Measurements from ENCODE around the gene CTSC. TPM values are rescaled to one million over a fixed set of nuclear protein-coding genes. Genes with fewer than 3 reads are reported as not detected.
A peak's percentile ranks its signal among the peaks of the same experiment; 100 is the strongest.

Gene CTSC
- total and polyA plus RNA-seq, 2 of the 13 experiments (the other 11 are each of a cell fraction or from before 2014, with no cell fraction given) = 144 to 210 TPM

GRCh38 chr11:88344869-88345268 lies 7.3 kb upstream of the CTSC start:
- Histone ChIP-seq H3K9me3 (ENCODE audit: low read length) (no peaks in the 10 kb centered on the region), H3K4me2 (ENCODE audit: low read depth, low read length) (no peak overlapping the region), H3K27me3 (ENCODE audit: control insufficient read depth in 1 of 2, insufficient read depth in 2 of 2, low read length in 2 of 2) (no peaks in the 10 kb centered on the region), H4K20me1 (ENCODE audit: insufficient read depth, low read length) (no peaks in the 10 kb centered on the region), H3K79me2 (ENCODE audit: insufficient read depth, low read length) (no peaks in the 10 kb centered on the region), H2AFZ (ENCODE audit: low read length) (no peak overlapping the region), H3K4me3 (replicated peaks in 1 of 3; ENCODE audit: insufficient read depth in 1 of 3, low read depth in 2 of 3, low read length in 3 of 3) (no peak overlapping the region), H3K27ac (ENCODE audit: extremely low read length, insufficient read depth, low read length) (no peak overlapping the region), H3K4me1 (ENCODE audit: insufficient read depth, low read length) (no peaks in the 10 kb centered on the region), H3K36me3 (replicated peaks in 1 of 2; ENCODE audit: control insufficient read depth in 1 of 2, insufficient read depth in 2 of 2, low read length in 2 of 2) (no peaks in the 10 kb centered on the region), H3K9ac (ENCODE audit: insufficient read depth, low read depth, low read length) (no peak overlapping the region)
- intact Hi-C loops (cut with micrococcal nuclease; ENCODE audit: unreplicated experiment) = no loop called here
- DNase-seq (ENCODE audit: low spot score) = no peak
- in situ Hi-C loops (cut with HindIII; ENCODE audit: extremely low pct_ligation_motif_present, low pct_unique_long_range_greater_than_20kb) = no loop called here
- no peak for FAIRE-seq
- BruUV-seq (replicated peaks) = no TSS peak
- peak; percentile 24; the same call in 1 of the 2 replicates for TF ChIP-seq CEBPG (CRISPR knock-in tag; IDR thresholded peaks at IDR 0.05)
- TF ChIP-seq CEBPB (IDR thresholded peaks at IDR 0.05; ENCODE audit: borderline replicate concordance, low read depth, low read length) = peak; percentile 84
- TF ChIP-seq BORCS8-MEF2B (CRISPR knock-in tag; IDR thresholded peaks at IDR 0.05) = no peak
- TF ChIP-seq JUNB (CRISPR knock-in tag; IDR thresholded peaks at IDR 0.05; ENCODE audit: borderline replicate concordance) = no peak
- TF ChIP-seq CAMTA2 (CRISPR knock-in tag; IDR thresholded peaks at IDR 0.05; ENCODE audit: borderline replicate concordance) = no peak
- ATAC-seq = no peak
- ChIA-PET POLR2A (no interaction called here), CTCF (ENCODE audit: low intra/inter-chr PET ratio, low total read pairs) (no interaction called here)
- 53% methylated on average over 2 of the region's 2 CpGs for WGBS (ENCODE audit: low lambda C conversion rate)

GRCh38 chr11:88341522-88342251 lies 4.2 kb upstream of the CTSC start:
- BruUV-seq (replicated peaks) = no TSS peak
- FAIRE-seq (no peak), DNase-seq (ENCODE audit: low spot score) (no peak), ATAC-seq (no peak)
- in situ Hi-C loops (cut with HindIII; ENCODE audit: extremely low pct_ligation_motif_present, low pct_unique_long_range_greater_than_20kb) = no loop called here
- Histone ChIP-seq H3K4me3 (replicated peaks in 1 of 3; ENCODE audit: insufficient read depth in 1 of 3, low read depth in 2 of 3, low read length in 3 of 3) (no peak overlapping the region), H3K9me3 (ENCODE audit: low read length) (no peaks in the 10 kb centered on the region), H3K4me2 (ENCODE audit: low read depth, low read length) (no peak overlapping the region), H3K36me3 (replicated peaks in 1 of 2; ENCODE audit: control insufficient read depth in 1 of 2, insufficient read depth in 2 of 2, low read length in 2 of 2) (no peaks in the 10 kb centered on the region), H2AFZ (ENCODE audit: low read length) (no peak overlapping the region), H3K27me3 (ENCODE audit: control insufficient read depth in 1 of 2, insufficient read depth in 2 of 2, low read length in 2 of 2) (no peaks in the 10 kb centered on the region; a peak in 1 of 5 replicates), H3K9ac (ENCODE audit: insufficient read depth, low read depth, low read length) (no peak overlapping the region), H3K4me1 (ENCODE audit: insufficient read depth, low read length) (peaks cover 10% of the 10 kb centered on the region; the same call in 1 of the 2 replicates), H4K20me1 (ENCODE audit: insufficient read depth, low read length) (no peaks in the 10 kb centered on the region), H3K27ac (ENCODE audit: extremely low read length, insufficient read depth, low read length) (no peak overlapping the region), H3K79me2 (ENCODE audit: insufficient read depth, low read length) (peaks cover 5% of the 10 kb centered on the region)
- ChIA-PET CTCF (ENCODE audit: low intra/inter-chr PET ratio, low total read pairs) (no interaction called here), POLR2A (no interaction called here)
- 80% methylated on average over 1 of the region's 4 CpGs for whole genome bisulfite sequencing (ENCODE audit: low lambda C conversion rate)
- TF ChIP-seq CTCF (CRISPR knock-in tag; IDR thresholded peaks at IDR 0.05) (0 out of 2 replicates have a peak, but pooled peaks have one; percentile 11), ZNF567 (CRISPR knock-in tag; IDR thresholded peaks at IDR 0.05; ENCODE audit: borderline replicate concordance) (no peak)
- intact Hi-C loops (cut with micrococcal nuclease; ENCODE audit: unreplicated experiment) = no loop called here
